DMS 273 (cell line): ENCODE measurements around the gene CYGB.

Source experiments
- DNase-seq: peaks from one replicate; lab custom pipeline; 2025; ENCODE audit not compliant: unreplicated experiment; lab: John Stamatoyannopoulos, UW

CYGB gene

DNA sequence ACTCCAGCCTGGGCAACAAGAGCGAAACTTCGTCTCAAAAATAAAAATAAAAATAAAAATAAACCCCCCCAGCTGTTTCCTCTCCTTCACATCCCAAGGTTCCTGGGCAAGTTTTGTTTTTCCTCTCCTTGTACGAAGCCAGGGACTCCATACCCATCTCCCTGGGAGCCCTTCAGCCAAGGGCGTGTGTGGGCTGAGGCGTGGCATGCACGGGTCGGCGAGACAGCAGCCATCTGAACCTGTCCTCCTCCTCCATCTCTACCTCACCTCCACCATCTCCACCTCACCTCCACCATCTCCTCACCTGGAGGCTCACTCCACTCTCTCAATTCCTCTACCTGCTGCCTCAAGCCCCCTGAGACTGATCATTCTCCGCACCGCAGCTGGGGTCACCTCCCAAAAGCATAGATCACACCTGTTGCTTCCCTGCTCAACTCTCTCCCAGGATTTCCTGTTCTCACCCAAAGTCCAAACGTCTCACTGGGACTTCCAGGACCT lies 53.2 kb downstream of the CYGB start:
- no peak for DNase-seq

- no peak for DNase-seq
These were observed 56.3 kb downstream of the CYGB start for GRCh38 chr17:76481071-76481655.

- no peak for DNase-seq
These were observed 56.9 kb downstream of the CYGB start for GRCh38 chr17:76480632-76481031.

DNA sequence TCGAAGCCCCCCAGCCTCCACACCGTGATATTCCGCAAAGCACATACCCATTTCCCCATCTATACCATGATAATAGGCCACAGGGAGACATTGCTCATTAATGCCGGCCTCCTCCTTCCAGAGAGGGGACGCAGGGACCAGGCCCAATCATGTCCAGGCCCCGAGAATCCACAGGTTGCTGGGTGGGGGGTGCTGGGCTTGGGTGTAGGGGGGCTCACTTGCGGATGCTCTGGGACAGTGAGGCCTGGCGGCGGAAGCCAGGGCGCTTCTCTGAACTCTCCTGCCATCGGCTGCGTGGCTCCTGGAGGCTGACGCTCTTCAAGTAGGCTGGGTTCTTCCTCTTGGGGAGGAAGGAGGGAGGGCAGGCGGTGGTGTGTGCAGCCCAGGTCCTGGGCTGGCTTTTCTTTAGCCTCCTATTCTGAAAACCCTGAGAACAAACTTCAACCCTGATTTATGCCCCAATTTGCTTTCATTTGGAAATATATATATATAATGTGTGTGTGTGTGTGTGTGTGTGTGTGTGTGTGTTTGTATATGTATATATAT lies 57.9 kb downstream of the CYGB start:
- DNase-seq: no peak

- DNase-seq: no peak
These were observed 58.6 kb downstream of the CYGB start for GRCh38 chr17:76478730-76479514.

- no peak for DNase-seq
These were observed 59.4 kb downstream of the CYGB start for GRCh38 chr17:76478097-76478496.

GRCh38 chr17:76477576-76477975 lies 59.9 kb downstream of the CYGB start:
- DNase-seq: no peak
